Measurements from ENCODE around the gene SS18L1.

DNA sequence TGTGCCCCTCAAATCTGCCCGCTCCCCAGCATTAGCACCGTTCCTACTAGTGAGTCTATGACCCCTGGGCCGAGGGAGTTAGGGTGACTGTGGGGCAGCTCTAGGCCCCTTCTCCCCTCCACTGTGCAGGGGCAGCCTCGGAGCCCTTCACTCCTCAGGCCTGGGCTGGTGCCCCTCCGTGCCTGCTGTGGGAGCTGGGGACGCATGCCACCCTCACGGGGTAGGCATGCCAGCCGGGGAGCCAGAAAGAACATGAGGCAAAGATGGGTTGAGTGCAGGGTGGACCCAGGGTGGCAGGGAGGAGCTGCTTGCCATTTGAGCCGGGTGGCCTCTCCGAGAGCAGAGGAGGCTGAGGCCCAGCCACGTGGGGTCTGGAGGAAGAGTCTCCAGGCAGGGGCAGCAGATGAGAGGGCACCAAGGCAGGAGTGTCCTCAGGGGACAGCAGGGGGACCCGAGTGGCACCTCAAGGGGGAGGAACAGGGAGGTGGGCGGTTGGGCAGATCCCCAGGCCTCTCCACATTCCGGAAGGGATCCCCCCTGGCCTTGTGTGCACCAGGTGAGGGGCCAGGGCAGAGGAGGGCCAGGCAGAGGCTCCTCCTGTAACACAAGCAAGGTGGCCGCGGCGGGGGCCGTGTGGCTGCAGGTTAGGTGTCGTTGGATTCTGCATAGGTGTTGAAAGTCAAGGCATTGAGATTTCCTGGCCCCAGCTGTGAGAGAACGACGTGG is 39.9 kb upstream of the SS18L1 start:
- TF ChIP-seq, protein P1, sequence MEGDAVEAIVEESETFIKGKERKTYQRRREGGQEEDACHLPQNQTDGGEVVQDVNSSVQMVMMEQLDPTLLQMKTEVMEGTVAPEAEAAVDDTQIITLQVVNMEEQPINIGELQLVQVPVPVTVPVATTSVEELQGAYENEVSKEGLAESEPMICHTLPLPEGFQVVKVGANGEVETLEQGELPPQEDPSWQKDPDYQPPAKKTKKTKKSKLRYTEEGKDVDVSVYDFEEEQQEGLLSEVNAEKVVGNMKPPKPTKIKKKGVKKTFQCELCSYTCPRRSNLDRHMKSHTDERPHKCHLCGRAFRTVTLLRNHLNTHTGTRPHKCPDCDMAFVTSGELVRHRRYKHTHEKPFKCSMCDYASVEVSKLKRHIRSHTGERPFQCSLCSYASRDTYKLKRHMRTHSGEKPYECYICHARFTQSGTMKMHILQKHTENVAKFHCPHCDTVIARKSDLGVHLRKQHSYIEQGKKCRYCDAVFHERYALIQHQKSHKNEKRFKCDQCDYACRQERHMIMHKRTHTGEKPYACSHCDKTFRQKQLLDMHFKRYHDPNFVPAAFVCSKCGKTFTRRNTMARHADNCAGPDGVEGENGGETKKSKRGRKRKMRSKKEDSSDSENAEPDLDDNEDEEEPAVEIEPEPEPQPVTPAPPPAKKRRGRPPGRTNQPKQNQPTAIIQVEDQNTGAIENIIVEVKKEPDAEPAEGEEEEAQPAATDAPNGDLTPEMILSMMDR (IDR thresholded peaks at IDR 0.05 in 2 of 3, conservative IDR thresholded peaks at IDR 0.05 in 1 of 3; ENCODE audit: borderline replicate concordance in 1 of 3, insufficient read depth in 1 of 3, low read depth in 2 of 3, low read length in 2 of 3), result no peak
- TF ChIP-seq EZH2phosphoT487 (IDR thresholded peaks at IDR 0.05; ENCODE audit: borderline replicate concordance) (no peak), POLR2A (IDR thresholded peaks at IDR 0.05; ENCODE audit: borderline replicate concordance, extremely low read depth, insufficient read depth, insufficient read length) (no peak), ELF1 (IDR thresholded peaks at IDR 0.05; ENCODE audit: borderline replicate concordance, low read depth) (no peak), EZH2 (IDR thresholded peaks at IDR 0.05) (no peak), SRF (IDR thresholded peaks at IDR 0.05; ENCODE audit: low read depth) (no peak), JUND (IDR thresholded peaks at IDR 0.05) (no peak), CBX3 (IDR thresholded peaks at IDR 0.05; ENCODE audit: low read depth) (no peak), ZFX (IDR thresholded peaks at IDR 0.05) (no peak), RAD21 (IDR thresholded peaks at IDR 0.05; ENCODE audit: low read depth) (no peak)
- TF ChIP-seq, protein P2, sequence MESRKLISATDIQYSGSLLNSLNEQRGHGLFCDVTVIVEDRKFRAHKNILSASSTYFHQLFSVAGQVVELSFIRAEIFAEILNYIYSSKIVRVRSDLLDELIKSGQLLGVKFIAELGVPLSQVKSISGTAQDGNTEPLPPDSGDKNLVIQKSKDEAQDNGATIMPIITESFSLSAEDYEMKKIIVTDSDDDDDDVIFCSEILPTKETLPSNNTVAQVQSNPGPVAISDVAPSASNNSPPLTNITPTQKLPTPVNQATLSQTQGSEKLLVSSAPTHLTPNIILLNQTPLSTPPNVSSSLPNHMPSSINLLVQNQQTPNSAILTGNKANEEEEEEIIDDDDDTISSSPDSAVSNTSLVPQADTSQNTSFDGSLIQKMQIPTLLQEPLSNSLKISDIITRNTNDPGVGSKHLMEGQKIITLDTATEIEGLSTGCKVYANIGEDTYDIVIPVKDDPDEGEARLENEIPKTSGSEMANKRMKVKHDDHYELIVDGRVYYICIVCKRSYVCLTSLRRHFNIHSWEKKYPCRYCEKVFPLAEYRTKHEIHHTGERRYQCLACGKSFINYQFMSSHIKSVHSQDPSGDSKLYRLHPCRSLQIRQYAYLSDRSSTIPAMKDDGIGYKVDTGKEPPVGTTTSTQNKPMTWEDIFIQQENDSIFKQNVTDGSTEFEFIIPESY (IDR thresholded peaks at IDR 0.05; ENCODE audit: extremely low read depth, insufficient replicate concordance, low read length), result no peak
- TF ChIP-seq, protein P3, sequence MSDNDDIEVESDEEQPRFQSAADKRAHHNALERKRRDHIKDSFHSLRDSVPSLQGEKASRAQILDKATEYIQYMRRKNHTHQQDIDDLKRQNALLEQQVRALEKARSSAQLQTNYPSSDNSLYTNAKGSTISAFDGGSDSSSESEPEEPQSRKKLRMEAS (IDR thresholded peaks at IDR 0.05), result no peak

All from HCT116 (cell line).